HepG2 (cell line): ENCODE results near the gene TMCC1. TPM values are rescaled to one million over a fixed set of nuclear protein-coding genes. Genes with fewer than 3 reads are reported as not detected.
A peak's percentile ranks its signal among the peaks of the same experiment; 100 is the strongest.

Experiments
- ATAC-seq: fragments of 200-7000 bp; cut with Tn5 transposase; 3 replicates; pipeline ENCODE4 v1.9.1; 2020; ENCODE audit warnings: mild to moderate bottlenecking, moderate library complexity
- BruUV-seq: library from RNA; stranded (reverse); fragments of 400-500 nt; replicated peaks from 2 replicates; lab custom pipeline; 2021; lab: Mats Ljungman, UMichigan
- CTCF ChIA-PET: fragments of 300-600 bp; formaldehyde crosslinking; extraction: SDS; loops from one replicate; lab custom pipeline; 2021; ENCODE audit warnings: low total read pairs, inconsistent platforms, low intra/inter-chr PET ratio; lab: Yijun Ruan, JAX
- POLR2A ChIA-PET: fragments of 350-600 bp; sonication (Branson Sonifier 250); formaldehyde crosslinking; loops from one replicate; lab custom pipeline; 2020; ENCODE audit warnings: antibody characterized with exemption, inconsistent platforms; lab: Yijun Ruan, JAX
- DNase-seq: peaks from one replicate; pipeline ENCODE4 v3.0.0-alpha.2; 2015; ENCODE audit warnings: low spot score
- FAIRE-seq: peaks from 3 replicates; lab custom pipeline; 2011; peaks lifted over from hg19 to GRCh38; lab: Jason Lieb, UNC
- H2AFZ ChIP-seq: one replicate; pipeline ENCODE4 v1.6.1; 2011; ENCODE audit warnings: low read length, inconsistent platforms
- H3K27ac ChIP-seq: fragments of 300-600 bp; 3 replicates; pipeline ENCODE4 v1.8.0; 2011; ENCODE audit warnings: mixed run types, mild to moderate bottlenecking, mixed read lengths, low read length, inconsistent platforms; ENCODE audit not compliant: insufficient read depth; ENCODE audit errors: extremely low read length
- H3K27me3 ChIP-seq, 2 experiments: fragments of 200-600 bp in 1 of 2; 2 replicates in 1 of 2; 3 replicates in 1 of 2; pipeline versions ENCODE4 v1.6.0 to v1.8.0; 2011; ENCODE audit warnings: low read length in 2 of 2, mild to moderate bottlenecking in 2 of 2, moderate library complexity in 2 of 2, inconsistent platforms in 1 of 2; ENCODE audit not compliant: insufficient read depth in 2 of 2, control insufficient read depth in 1 of 2
- H3K36me3 ChIP-seq, 2 experiments: fragments of 200-600 bp in 1 of 2; replicated peaks in 1 of 2; 2 replicates in 1 of 2; 3 replicates in 1 of 2; pipeline versions ENCODE4 v1.5.1 to v1.8.0; 2011; ENCODE audit warnings: low read length in 2 of 2, inconsistent platforms in 1 of 2; ENCODE audit not compliant: insufficient read depth in 2 of 2, control insufficient read depth in 1 of 2
- H3K4me1 ChIP-seq: 2 replicates; pipeline ENCODE4 v1.5.1; 2012; ENCODE audit warnings: low read length, inconsistent platforms; ENCODE audit not compliant: insufficient read depth
- H3K4me2 ChIP-seq: 2 replicates; pipeline ENCODE4 v1.6.0; 2011; ENCODE audit warnings: low read depth, low read length, inconsistent platforms
- H3K4me3 ChIP-seq, 3 experiments: fragments of 200-600 bp in 1 of 3; sonication (generic), shearing (Covaris generic) in 1 of 3; replicated peaks in 1 of 3; 2 replicates each; pipeline ENCODE4 v1.5.1; 2011 to 2016; ENCODE audit warnings: low read length in 3 of 3, inconsistent platforms in 2 of 3, low read depth in 2 of 3, mild to moderate bottlenecking in 2 of 3, control low read depth in 1 of 3, mixed read lengths in 1 of 3; ENCODE audit not compliant: insufficient read depth in 1 of 3
- H3K79me2 ChIP-seq: one replicate; pipeline ENCODE4 v1.6.1; 2011; ENCODE audit warnings: low read length, inconsistent platforms; ENCODE audit not compliant: insufficient read depth
- H3K9ac ChIP-seq: 2 replicates; pipeline ENCODE4 v1.6.0; 2011; ENCODE audit warnings: mild to moderate bottlenecking, low read depth, low read length, inconsistent platforms; ENCODE audit not compliant: insufficient read depth
- H3K9me3 ChIP-seq: 2 replicates; pipeline ENCODE4 v1.5.1; 2012; ENCODE audit warnings: mild to moderate bottlenecking, low read length
- H4K20me1 ChIP-seq: 2 replicates; pipeline ENCODE4 v1.6.0; 2011; ENCODE audit warnings: inconsistent platforms, mild to moderate bottlenecking, low read length, moderate library complexity; ENCODE audit not compliant: insufficient read depth
- NFAT5 ChIP-seq: sonication (generic); formaldehyde crosslinking; IDR thresholded peaks from 2 replicates; pipeline ENCODE4 v1.4.0; 2020; ENCODE audit warnings: missing genetic modification reagents
- SOX13 ChIP-seq, 3 experiments: fragments of 450-650 bp in 1 of 3; sonication (generic) in 1 of 3; formaldehyde crosslinking in 1 of 3; IDR thresholded peaks in 2 of 3; conservative IDR thresholded peaks in 1 of 3; 2 replicates each; pipeline versions ENCODE4 v1.5.0 to v1.6.1; 2016 to 2020; ENCODE audit warnings: antibody characterized with exemption in 1 of 3, mild to moderate bottlenecking in 1 of 3, missing compliant biosample characterization in 1 of 3, missing genetic modification reagents in 1 of 3, moderate library complexity in 1 of 3
- SOX6 ChIP-seq, 2 experiments: fragments of 450-650 bp in 1 of 2; sonication (generic) in 1 of 2; formaldehyde crosslinking in 1 of 2; IDR thresholded peaks; 2 replicates each; pipeline versions ENCODE4 v1.4.0 to v1.6.1; 2017 to 2020; ENCODE audit warnings: antibody characterized with exemption in 1 of 2, mild to moderate bottlenecking in 1 of 2, missing genetic modification reagents in 1 of 2
- TEAD3 ChIP-seq: optimal IDR thresholded peaks from 2 replicates; pipeline ENCODE3; 2016; ENCODE audit warnings: borderline replicate concordance
- ZNF646 ChIP-seq: sonication (generic); formaldehyde crosslinking; IDR thresholded peaks from 2 replicates; pipeline ENCODE4 v1.9.0; 2021; ENCODE audit warnings: mild to moderate bottlenecking, missing genetic modification reagents
- WGBS: methylation state at CpG from one replicate; pipeline ENCODE4 v1.1.6; 2017; ENCODE audit warnings: low lambda C conversion rate; 5-methylcytosine and 5-hydroxymethylcytosine counted together
- in situ Hi-C: cut with HindIII; loops from 2 replicates; pipeline ENCODE4 v1.10.0; 2017; ENCODE audit warnings: low pct_unique_long_range_greater_than_20kb; ENCODE audit not compliant: extremely low pct_ligation_motif_present
- intact Hi-C: fragments of 100-400 bp; cut with micrococcal nuclease; formaldehyde crosslinking; loops from one replicate; pipeline ENCODE4 v1.10.0; 2022; ENCODE audit not compliant: unreplicated experiment
- polyA plus RNA-seq, 8 experiments: library from polyadenylated mRNA; depleted of rRNA in 3 of 8; stranded (reverse) in 7 of 8; unstranded in 1 of 8; fragments of >200 nt; fragmentation: Illumina TruSeq in 4 of 8; extraction: Trizol in 4 of 8; gene quantifications; 2 replicates each; pipeline versions ENCODE4 v1.2.1 to v1.2.3, GENCODE V29; 2011 to 2016; ENCODE audit warnings: low read depth in 4 of 8, missing spikeins in 1 of 8, mixed read lengths in 1 of 8; ENCODE audit not compliant: insufficient read depth in 1 of 8
- total RNA-seq, 5 experiments: library from RNA; depleted of rRNA; stranded (reverse); fragments of >200 nt; fragmentation: Illumina TruSeq; extraction: Trizol; gene quantifications; 2 replicates each; pipeline ENCODE4 v1.2.3, GENCODE V29; 2016; ENCODE audit warnings: low read depth in 1 of 5
- TF ChIP-seq, protein P1 (sequence below): sonication (generic); formaldehyde crosslinking; IDR thresholded peaks from 2 replicates; pipeline ENCODE4 v1.5.0; 2020; ENCODE audit warnings: mild to moderate bottlenecking, missing genetic modification reagents, borderline replicate concordance

The TMCC1 gene
- total and polyA plus RNA-seq, 2 of the 13 experiments (the other 11 are each of a cell fraction or from before 2014, with no cell fraction given): 12.1 to 264 TPM

GRCh38 chr3:129857899-129858298 lies 35.6 kb downstream of the TMCC1 start:
- Histone ChIP-seq H4K20me1 (no peaks in the 10 kb centered on the region), H3K9me3 (no peaks in the 10 kb centered on the region), H3K27ac (no peak overlapping the region), H3K9ac (no peak overlapping the region), H3K27me3 (no peaks in the 10 kb centered on the region), H2AFZ (no peak overlapping the region), H3K36me3 (0 out of 5 replicates have a peak, but pooled peaks cover 0 to 3% of the 10 kb centered on the region in 2 experiments), H3K4me1 (peaks cover 22% of the 10 kb centered on the region), H3K4me2 (no peak overlapping the region), H3K79me2 (peaks cover 16% of the 10 kb centered on the region), H3K4me3 (no peak overlapping the region)
- ATAC-seq: peak; percentile 47; the same call in 2 of the 3 replicates
- peak; percentile 44 for FAIRE-seq
- in situ Hi-C loops: no loop called here
- TF ChIP-seq TEAD3 (peak; percentile 13), SOX13 (IDR thresholded peaks at IDR 0.05) (no peak), SOX13 (CRISPR knock-in tag; conservative IDR thresholded peaks at IDR 0.05 in 1 of 2, IDR thresholded peaks at IDR 0.05 in 1 of 2) (peak in 1 of 2 experiments; percentile 61; a peak in 1 of 4 replicates), NFAT5 (CRISPR knock-in tag) (no peak), SOX6 (IDR thresholded peaks at IDR 0.05) (no peak), SOX6 (CRISPR knock-in tag; IDR thresholded peaks at IDR 0.05) (peak; percentile 39; the same call in 1 of the 2 replicates), ZNF646 (CRISPR knock-in tag) (peak; percentile 38; the same call in 1 of the 2 replicates)
- TF ChIP-seq, protein P1, sequence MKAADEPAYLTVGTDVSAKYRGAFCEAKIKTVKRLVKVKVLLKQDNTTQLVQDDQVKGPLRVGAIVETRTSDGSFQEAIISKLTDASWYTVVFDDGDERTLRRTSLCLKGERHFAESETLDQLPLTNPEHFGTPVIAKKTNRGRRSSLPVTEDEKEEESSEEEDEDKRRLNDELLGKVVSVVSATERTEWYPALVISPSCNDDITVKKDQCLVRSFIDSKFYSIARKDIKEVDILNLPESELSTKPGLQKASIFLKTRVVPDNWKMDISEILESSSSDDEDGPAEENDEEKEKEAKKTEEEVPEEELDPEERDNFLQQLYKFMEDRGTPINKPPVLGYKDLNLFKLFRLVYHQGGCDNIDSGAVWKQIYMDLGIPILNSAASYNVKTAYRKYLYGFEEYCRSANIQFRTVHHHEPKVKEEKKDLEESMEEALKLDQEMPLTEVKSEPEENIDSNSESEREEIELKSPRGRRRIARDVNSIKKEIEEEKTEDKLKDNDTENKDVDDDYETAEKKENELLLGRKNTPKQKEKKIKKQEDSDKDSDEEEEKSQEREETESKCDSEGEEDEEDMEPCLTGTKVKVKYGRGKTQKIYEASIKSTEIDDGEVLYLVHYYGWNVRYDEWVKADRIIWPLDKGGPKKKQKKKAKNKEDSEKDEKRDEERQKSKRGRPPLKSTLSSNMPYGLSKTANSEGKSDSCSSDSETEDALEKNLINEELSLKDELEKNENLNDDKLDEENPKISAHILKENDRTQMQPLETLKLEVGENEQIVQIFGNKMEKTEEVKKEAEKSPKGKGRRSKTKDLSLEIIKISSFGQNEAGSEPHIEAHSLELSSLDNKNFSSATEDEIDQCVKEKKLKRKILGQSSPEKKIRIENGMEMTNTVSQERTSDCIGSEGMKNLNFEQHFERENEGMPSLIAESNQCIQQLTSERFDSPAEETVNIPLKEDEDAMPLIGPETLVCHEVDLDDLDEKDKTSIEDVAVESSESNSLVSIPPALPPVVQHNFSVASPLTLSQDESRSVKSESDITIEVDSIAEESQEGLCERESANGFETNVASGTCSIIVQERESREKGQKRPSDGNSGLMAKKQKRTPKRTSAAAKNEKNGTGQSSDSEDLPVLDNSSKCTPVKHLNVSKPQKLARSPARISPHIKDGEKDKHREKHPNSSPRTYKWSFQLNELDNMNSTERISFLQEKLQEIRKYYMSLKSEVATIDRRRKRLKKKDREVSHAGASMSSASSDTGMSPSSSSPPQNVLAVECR (CRISPR knock-in tag): no peak
- POLR2A ChIA-PET: no interaction called here
- peak; percentile 36 for DNase-seq
- WGBS: 92% methylated on average over 1 of the region's 1 CpG
- BruUV-seq: no TSS peak
- intact Hi-C loops: no loop called here
- CTCF ChIA-PET: no interaction called here
